Mesenchymal stem cell (in vitro differentiated cells and primary cell): Measurements from ENCODE around the gene URB2. TPM values are rescaled to one million over a fixed set of nuclear protein-coding genes. Genes with fewer than 3 reads are reported as not detected.
A peak's percentile ranks its signal among the peaks of the same experiment; 100 is the strongest.

ENCODE experiments used
- DNase-seq: peaks from one replicate; pipeline ENCODE4 v3.0.0-alpha.2; 2013
- H2AFZ ChIP-seq: one replicate; pipeline ENCODE4 v1.6.1; 2013; ENCODE audit warnings: low read depth, mild to moderate bottlenecking, control low read depth, inconsistent platforms, low read length, moderate library complexity
- H2AK5ac ChIP-seq: 2 replicates; pipeline ENCODE4 v1.6.1; 2013; ENCODE audit warnings: low read length, moderate library complexity, mild to moderate bottlenecking, inconsistent platforms; ENCODE audit not compliant: severe bottlenecking
- H2BK120ac ChIP-seq: one replicate; pipeline ENCODE4 v1.6.1; 2013; ENCODE audit warnings: low read depth, mild to moderate bottlenecking, inconsistent platforms, low read length, moderate library complexity
- H2BK12ac ChIP-seq, 2 experiments: one replicate each; pipeline ENCODE4 v1.6.1; 2013; ENCODE audit warnings: inconsistent platforms in 2 of 2, low read length in 2 of 2, mild to moderate bottlenecking in 2 of 2, moderate library complexity in 2 of 2, control low read depth in 1 of 2
- H2BK15ac ChIP-seq: one replicate; pipeline ENCODE4 v1.6.1; 2013; ENCODE audit warnings: mild to moderate bottlenecking, low read depth, inconsistent platforms; ENCODE audit not compliant: poor library complexity, severe bottlenecking
- H2BK5ac ChIP-seq: 2 replicates; pipeline ENCODE4 v1.6.1; 2013; ENCODE audit warnings: low read depth, mild to moderate bottlenecking, low read length, control low read depth, inconsistent platforms; ENCODE audit not compliant: poor library complexity, severe bottlenecking
- H3K14ac ChIP-seq, 2 experiments: one replicate each; pipeline ENCODE4 v1.6.1; 2013; ENCODE audit warnings: inconsistent platforms in 2 of 2, low read length in 2 of 2, control low read depth in 1 of 2, mild to moderate bottlenecking in 1 of 2, moderate library complexity in 1 of 2
- H3K18ac ChIP-seq, 2 experiments: one replicate each; pipeline ENCODE4 v1.6.1; 2013; ENCODE audit warnings: inconsistent platforms in 2 of 2, low read length in 2 of 2, control low read depth in 1 of 2, low read depth in 1 of 2, mild to moderate bottlenecking in 1 of 2
- H3K23ac ChIP-seq, 2 experiments: one replicate each; pipeline ENCODE4 v1.6.1; 2013; ENCODE audit warnings: inconsistent platforms in 2 of 2, low read length in 2 of 2, mild to moderate bottlenecking in 2 of 2, moderate library complexity in 2 of 2, control low read depth in 1 of 2
- H3K27ac ChIP-seq: 2 replicates; pipeline ENCODE4 v1.5.1; 2013; ENCODE audit warnings: mild to moderate bottlenecking, moderate library complexity, low read length, control low read depth, inconsistent platforms; ENCODE audit not compliant: poor library complexity, severe bottlenecking
- H3K27me3 ChIP-seq, 2 experiments: 2 replicates each; pipeline versions ENCODE4 v1.6.1 to v1.7.0; 2013; ENCODE audit warnings: low read length in 2 of 2, mild to moderate bottlenecking in 2 of 2, moderate library complexity in 2 of 2, control low read depth in 1 of 2, inconsistent platforms in 1 of 2; ENCODE audit not compliant: control insufficient read depth in 1 of 2, insufficient read depth in 1 of 2
- H3K36me3 ChIP-seq, 2 experiments: 2 replicates each; pipeline versions ENCODE4 v1.6.1 to v1.7.0; 2013; ENCODE audit warnings: low read length in 2 of 2, control low read depth in 1 of 2, inconsistent platforms in 1 of 2, low read depth in 1 of 2, mild to moderate bottlenecking in 1 of 2; ENCODE audit not compliant: insufficient read depth in 2 of 2, control insufficient read depth in 1 of 2
- H3K4ac ChIP-seq, 2 experiments: one replicate each; pipeline ENCODE4 v1.6.1; 2013; ENCODE audit warnings: inconsistent platforms in 2 of 2, low read length in 2 of 2, mild to moderate bottlenecking in 2 of 2, moderate library complexity in 2 of 2, control low read depth in 1 of 2, low read depth in 1 of 2
- H3K4me1 ChIP-seq: 2 replicates; pipeline ENCODE4 v1.6.1; 2013; ENCODE audit warnings: low read depth, low read length, control low read depth; ENCODE audit not compliant: control insufficient read depth, insufficient read depth
- H3K4me2 ChIP-seq: 2 replicates; pipeline ENCODE4 v1.6.1; 2013; ENCODE audit warnings: low read length, mild to moderate bottlenecking, inconsistent platforms; ENCODE audit not compliant: poor library complexity, severe bottlenecking
- H3K4me3 ChIP-seq, 2 experiments: 2 replicates each; pipeline versions ENCODE4 v1.5.1 to v1.7.0; 2013; ENCODE audit warnings: low read length in 2 of 2, mild to moderate bottlenecking in 2 of 2, control low read depth in 1 of 2, low read depth in 1 of 2; ENCODE audit not compliant: insufficient read depth in 1 of 2
- H3K79me1 ChIP-seq: replicated peaks from 2 replicates; pipeline ENCODE4 v1.6.1; 2013; ENCODE audit warnings: mild to moderate bottlenecking, control low read depth, low read length, inconsistent platforms; ENCODE audit not compliant: poor library complexity, severe bottlenecking
- H3K9ac ChIP-seq: 2 replicates; pipeline ENCODE4 v1.7.0; 2013; ENCODE audit warnings: mild to moderate bottlenecking, low read length, moderate library complexity
- H3K9me3 ChIP-seq: 2 replicates; pipeline ENCODE4 v1.7.0; 2013; ENCODE audit warnings: mild to moderate bottlenecking, low read length; ENCODE audit not compliant: control insufficient read depth
- H4K8ac ChIP-seq: one replicate; pipeline ENCODE4 v1.6.1; 2013; ENCODE audit warnings: inconsistent platforms, mild to moderate bottlenecking, low read length, moderate library complexity
- H4K91ac ChIP-seq: one replicate; pipeline ENCODE4 v1.6.1; 2013; ENCODE audit warnings: mild to moderate bottlenecking, low read length, inconsistent platforms
- WGBS: methylation state at CpG from one replicate; pipeline ENCODE4 v1.1.7; 2013; ENCODE audit warnings: mixed read lengths; 5-methylcytosine and 5-hydroxymethylcytosine counted together
- polyA plus RNA-seq, 2 experiments: library from polyadenylated mRNA; stranded (reverse); fragments of 200-250 nt; gene quantifications; one replicate each; pipeline ENCODE4 v1.2.3, GENCODE V29; 2013

Gene URB2
- polyA plus RNA-seq (2013, experiment 1 of 2), result 2.5 TPM
- polyA plus RNA-seq (2013, experiment 2 of 2), result 2.6 TPM

DNA sequence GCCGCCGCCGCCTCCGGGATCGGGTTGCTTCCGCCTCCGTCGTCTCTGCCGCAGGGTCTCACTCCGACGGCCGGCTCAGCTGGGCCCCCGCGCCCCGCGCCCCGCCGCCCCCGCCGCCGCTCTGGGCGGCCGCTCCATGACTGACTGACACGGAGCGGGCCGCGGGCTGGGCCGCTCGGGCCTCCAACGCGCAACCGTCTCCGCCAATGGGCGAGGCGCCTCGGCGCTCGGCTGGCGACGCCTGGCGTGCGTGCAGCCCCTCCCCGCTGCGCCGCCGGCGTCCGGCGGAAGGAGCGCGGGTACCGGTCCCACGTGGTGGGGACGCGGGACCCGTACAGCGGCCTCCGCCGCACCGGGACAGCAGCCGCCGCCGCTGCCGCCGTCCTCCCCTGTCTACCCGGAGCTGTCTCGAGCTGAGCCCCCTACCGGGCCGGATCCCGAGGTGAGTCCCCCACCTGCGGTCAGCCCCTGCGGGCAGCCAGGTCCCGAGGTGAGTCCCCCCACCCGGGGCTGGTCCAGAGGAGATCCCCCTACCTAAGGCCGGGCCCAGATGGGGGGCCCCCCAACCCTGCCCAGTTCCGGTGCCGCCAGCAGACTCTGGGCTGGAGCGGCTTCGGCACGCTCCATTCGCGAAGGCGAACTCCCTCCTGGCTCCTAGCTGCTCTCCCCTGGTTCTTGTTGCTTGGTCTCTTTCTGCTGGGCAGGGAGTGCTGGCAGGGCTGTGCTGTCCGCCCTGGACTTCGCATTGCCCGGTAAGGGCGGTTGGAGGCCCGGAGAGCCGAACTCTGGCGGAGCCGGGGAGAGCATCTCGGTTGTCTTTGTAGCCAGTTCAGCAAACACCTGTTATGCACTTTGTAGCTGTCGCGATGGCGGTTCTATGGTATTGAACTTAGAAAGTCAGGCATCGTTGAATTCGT lies at the start of gene URB2, which contains the start of gene TAF5L:
URB2 (plus strand) TSS at position 333 of the 917 bp plus-strand sequence. CDS start 1,387 bp downstream, outside the sequence.
TAF5L (minus strand) TSS at position 208 of the 917 bp plus-strand sequence. CDS start 11,640 bp downstream, outside the sequence.
- H4K8ac ChIP-seq, result peak within 1 kb of the TSS; percentile 56
- DNase-seq, result peak; percentile 90
- H2AK5ac ChIP-seq, result no peak within 1 kb of the TSS
- peak within 1 kb of the TSS; percentile 89 for H2AFZ ChIP-seq
- peak within 1 kb of the TSS; percentile 85 for H3K9ac ChIP-seq
- peaks cover 0 to 5% of the 10 kb centered on the region in 2 experiments for H3K36me3 ChIP-seq
- peak within 1 kb of the TSS in 1 of 2 experiments; percentile 86 for H3K14ac ChIP-seq
- H3K18ac ChIP-seq, result peak within 1 kb of the TSS; percentile 47 to 75
- H2BK5ac ChIP-seq, result no peak within 1 kb of the TSS
- no peaks in the 10 kb centered on the region for H3K27me3 ChIP-seq
- peaks cover 9% of the 10 kb centered on the region for H3K79me1 ChIP-seq
- H4K91ac ChIP-seq, result peak within 1 kb of the TSS; percentile 69
- peak within 1 kb of the TSS; percentile 21 for H3K27ac ChIP-seq
- H2BK12ac ChIP-seq, result no peak within 1 kb of the TSS
- peak within 1 kb of the TSS in 1 of 2 experiments; percentile 94 for H3K23ac ChIP-seq
- peak within 1 kb of the TSS; percentile 99 for H2BK15ac ChIP-seq
- H3K4me2 ChIP-seq, result peak within 1 kb of the TSS; percentile 93
- WGBS, result under 1% methylated on average over 81 of the region's 97 CpGs
- H3K9me3 ChIP-seq, result no peaks in the 10 kb centered on the region
- peak within 1 kb of the TSS; percentile 91 for H2BK120ac ChIP-seq
- H3K4me3 ChIP-seq, result peak within 1 kb of the TSS; percentile 88 to 96
- H3K4me1 ChIP-seq, result peaks cover 4% of the 10 kb centered on the region
- peak within 1 kb of the TSS; percentile 54 to 77 for H3K4ac ChIP-seq

DNA sequence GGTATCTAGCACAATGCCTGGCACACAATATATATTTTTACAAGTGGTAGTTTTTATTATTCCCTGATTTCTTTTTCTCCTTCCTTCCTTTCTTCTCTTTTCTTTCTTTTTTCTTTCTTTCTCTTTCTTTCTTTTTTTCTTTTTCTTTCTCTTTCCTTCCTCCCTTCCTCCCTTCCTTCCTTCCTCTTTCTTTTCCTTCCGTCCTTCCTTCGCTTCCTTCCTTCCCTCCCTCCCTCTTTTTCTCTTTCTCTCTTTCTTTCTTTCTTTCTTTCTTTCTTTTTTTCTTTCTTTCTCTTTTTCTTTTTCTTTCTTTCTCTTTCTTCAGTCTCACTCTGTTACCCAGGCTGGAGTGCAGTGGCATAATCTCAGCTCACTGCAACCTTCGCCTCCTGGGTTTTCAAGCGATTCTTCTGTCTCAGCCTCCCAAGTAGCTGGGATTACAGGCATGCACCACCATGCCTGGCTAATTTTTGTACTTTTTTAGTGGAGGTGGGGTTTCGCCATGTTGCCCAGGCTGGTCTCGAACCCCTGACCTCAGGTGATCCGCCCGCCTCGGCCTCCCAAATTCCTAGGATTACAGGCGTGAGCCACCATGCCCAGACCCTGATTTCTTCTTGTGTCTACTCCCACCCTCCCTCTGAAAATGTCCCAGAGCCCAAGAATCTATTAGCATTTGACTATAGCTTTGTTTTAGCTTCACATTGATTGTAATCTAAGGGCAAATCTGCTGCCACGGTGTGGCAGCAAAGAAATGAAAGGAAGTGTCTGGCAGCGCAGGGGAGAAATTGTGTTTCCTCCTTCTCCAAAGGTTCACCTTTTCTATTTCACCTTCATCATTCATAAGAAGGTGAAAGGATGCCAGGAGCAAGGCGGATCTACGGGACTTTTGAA lies 47.6 kb upstream of the URB2 start:
- Histone ChIP-seq H3K36me3 (no peaks in the 10 kb centered on the region), H3K4ac (no peak overlapping the region), H4K91ac (no peak overlapping the region), H2BK120ac (no peak overlapping the region), H3K4me2 (no peak overlapping the region), H3K27me3 (no peaks in the 10 kb centered on the region), H3K27ac (no peak overlapping the region), H4K8ac (no peak overlapping the region), H3K9ac (peak overlapping the region; percentile 61), H2BK12ac (no peak overlapping the region), H3K79me1 (no peaks in the 10 kb centered on the region), H2BK15ac (no peak overlapping the region), H3K4me3 (peak overlapping the region in 1 of 2 experiments; percentile 50), H3K18ac (no peak overlapping the region), H2AFZ (no peak overlapping the region), H3K9me3 (no peaks in the 10 kb centered on the region), H3K14ac (no peak overlapping the region), H2AK5ac (no peak overlapping the region), H3K23ac (no peak overlapping the region), H2BK5ac (no peak overlapping the region), H3K4me1 (no peaks in the 10 kb centered on the region)
- 92% methylated on average over 10 of the region's 14 CpGs for WGBS
- DNase-seq, result no peak

DNA sequence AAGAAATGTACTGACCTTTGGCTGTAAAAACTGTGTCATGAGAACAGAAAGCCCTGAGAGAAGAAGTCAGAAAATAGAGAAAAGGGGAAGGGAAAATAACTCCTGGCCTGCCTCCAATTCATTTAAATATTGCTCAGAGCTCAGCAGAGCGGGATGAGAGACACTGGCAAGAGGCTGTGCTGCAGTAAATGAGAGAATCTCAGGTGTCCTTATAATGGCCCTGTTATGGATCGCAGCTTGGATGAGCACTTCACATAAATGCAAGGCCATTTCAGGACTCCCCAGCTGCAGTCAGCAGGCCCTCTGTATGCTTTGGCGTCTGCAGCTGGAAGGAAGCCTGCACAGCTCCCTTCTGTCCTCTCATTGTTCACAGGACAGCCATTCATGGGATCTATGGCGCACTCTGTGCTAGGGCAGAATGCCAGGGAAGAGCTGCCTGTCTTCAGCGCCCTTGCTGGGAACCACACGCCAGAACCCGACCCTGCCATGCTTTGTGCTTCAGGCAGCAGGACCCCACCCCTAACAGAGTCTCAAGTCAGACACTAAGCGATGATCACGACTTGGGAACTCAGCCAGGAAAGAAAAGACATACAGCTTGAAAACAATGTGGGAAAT lies 46.9 kb upstream of the URB2 start:
- Histone ChIP-seq H3K4me3 (peak overlapping the region in 1 of 2 experiments; percentile 50), H3K18ac (no peak overlapping the region), H3K4me1 (no peaks in the 10 kb centered on the region), H2AFZ (no peak overlapping the region), H2AK5ac (no peak overlapping the region), H2BK120ac (no peak overlapping the region), H3K9me3 (no peaks in the 10 kb centered on the region), H3K9ac (peak overlapping the region; percentile 61), H3K27ac (no peak overlapping the region), H2BK12ac (no peak overlapping the region), H3K4ac (no peak overlapping the region), H3K27me3 (no peaks in the 10 kb centered on the region), H2BK15ac (no peak overlapping the region), H4K8ac (peak overlapping the region; percentile 47), H2BK5ac (no peak overlapping the region), H3K23ac (no peak overlapping the region), H3K79me1 (no peaks in the 10 kb centered on the region), H3K14ac (no peak overlapping the region), H4K91ac (no peak overlapping the region), H3K4me2 (no peak overlapping the region), H3K36me3 (no peaks in the 10 kb centered on the region)
- peak; percentile 7 for DNase-seq
- 69% methylated on average over 9 of the region's 9 CpGs for WGBS
